NB4 (cell line): ENCODE results near the gene BIRC6.
A peak's percentile ranks its signal among the peaks of the same experiment; 100 is the strongest.

Source experiments
- DNase-seq: peaks from one replicate; pipeline ENCODE4 v3.0.0; 2010; ENCODE audit warnings: low read depth
- H3K4me3 ChIP-seq: one replicate; pipeline ENCODE4 v1.5.1; 2011; ENCODE audit warnings: mild to moderate bottlenecking, low read depth, low read length, moderate library complexity
- CTCF ChIP-seq: IDR thresholded peaks from one replicate; pipeline ENCODE4 v1.5.1; 2012; ENCODE audit warnings: low read depth, low read length
- MAX ChIP-seq: IDR thresholded peaks from 2 replicates; pipeline ENCODE4 v1.6.1; 2011; ENCODE audit warnings: low read depth, low read length
- MYC ChIP-seq: IDR thresholded peaks from 2 replicates; pipeline ENCODE4 v1.6.1; 2011; ENCODE audit warnings: low read depth, low read length
- POLR2A ChIP-seq: IDR thresholded peaks from 2 replicates; pipeline ENCODE4 v1.6.1; 2011; ENCODE audit warnings: mild to moderate bottlenecking; ENCODE audit not compliant: insufficient read length; ENCODE audit errors: extremely low read depth

The BIRC6 gene

GRCh38 chr2:32430804-32431203, 74.0 kb downstream of the BIRC6 start:
- no peak overlapping the region for H3K4me3 ChIP-seq
- no peak for DNase-seq
- TF ChIP-seq CTCF (no peak), MAX (no peak), MYC (no peak), POLR2A (no peak)

GRCh38 chr2:32436150-32436549, 79.3 kb downstream of the BIRC6 start:
- no peak for TF ChIP-seq MYC
- no peak for TF ChIP-seq MAX
- TF ChIP-seq CTCF, result no peak
- TF ChIP-seq POLR2A, result no peak
- peak; percentile 34 for DNase-seq
- H3K4me3 ChIP-seq, result no peak overlapping the region

GRCh38 chr2:32442020-32442467, 85.2 kb downstream of the BIRC6 start:
- DNase-seq, result no peak
- TF ChIP-seq POLR2A (no peak), MYC (no peak), MAX (no peak), CTCF (no peak)
- no peak overlapping the region for H3K4me3 ChIP-seq

- DNase-seq, result peak; percentile 27
- no peak overlapping the region for H3K4me3 ChIP-seq
- no peak for TF ChIP-seq CTCF
- TF ChIP-seq POLR2A, result no peak
- no peak for TF ChIP-seq MYC
- no peak for TF ChIP-seq MAX
Observed at GRCh38 chr2:32446369-32446768, 89.5 kb downstream of the BIRC6 start.

GRCh38 chr2:32450851-32451250, 94.0 kb downstream of the BIRC6 start:
- DNase-seq, result no peak
- no peak overlapping the region for H3K4me3 ChIP-seq

More at GRCh38 chr2:32450851-32451250, 94.0 kb downstream of the BIRC6 start:
- TF ChIP-seq MAX, result no peak
- TF ChIP-seq POLR2A, result no peak
- no peak for TF ChIP-seq MYC
- no peak for TF ChIP-seq CTCF
